Stomach (tissue), 4 donors: ENCODE results near the gene TBC1D5.

ENCODE experiments used
- CTCF ChIP-seq, 7 experiments: fragments of 450-650 bp in 4 of 7; fragments of 200-600 bp in 3 of 7; sonication (generic) in 3 of 7; IDR thresholded peaks; one replicate each; pipeline ENCODE4 v1.5.1; 2016 to 2019; ENCODE audit warnings: antibody characterized with exemption in 7 of 7, control low read depth in 2 of 7, mild to moderate bottlenecking in 1 of 7
- POLR2A ChIP-seq, 4 donors: fragments of 450-650 bp; IDR thresholded peaks; one replicate each; pipeline ENCODE4 v1.6.1; 2016; ENCODE audit warnings: antibody characterized with exemption in 4 of 4, control low read depth in 2 of 4, mild to moderate bottlenecking in 1 of 4, moderate library complexity in 1 of 4

GRCh38 chr3:17577796-17578520 lies 164.5 kb downstream of the TBC1D5 start:
- TF ChIP-seq CTCF (IDR thresholded peaks at IDR 0.05): no peak
- no peak for TF ChIP-seq POLR2A (IDR thresholded peaks at IDR 0.05)
